Measurements from ENCODE around the gene KRT72.

DNA sequence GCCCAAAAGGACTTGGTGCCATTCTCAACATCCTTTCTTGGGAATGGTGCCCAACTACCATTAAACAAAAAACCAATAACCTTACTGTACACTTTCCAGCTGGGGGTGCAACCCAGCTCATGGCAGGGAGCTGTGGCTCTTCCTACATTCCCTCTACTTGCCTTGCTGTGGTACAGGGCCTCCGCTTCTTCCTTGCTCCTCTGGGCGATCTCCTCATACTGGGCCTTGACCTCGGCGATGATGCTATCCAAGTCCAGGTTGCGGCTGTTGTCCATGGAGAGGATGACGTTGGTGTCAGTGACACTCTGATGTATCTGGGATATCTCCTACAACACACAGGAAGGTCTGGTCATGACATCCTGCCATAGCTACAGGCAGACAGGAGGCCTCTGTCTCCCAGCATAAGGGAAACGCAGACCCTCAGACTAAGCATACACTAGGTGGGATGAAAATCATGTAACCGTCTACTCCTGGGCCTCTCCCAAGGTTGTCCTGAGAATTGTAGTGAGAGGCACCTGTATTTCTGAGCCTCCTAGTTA, 46.8 kb upstream of the KRT72 start:
- no peak for TF ChIP-seq POLR2A (IDR thresholded peaks at IDR 0.05)
- TF ChIP-seq, protein P1, sequence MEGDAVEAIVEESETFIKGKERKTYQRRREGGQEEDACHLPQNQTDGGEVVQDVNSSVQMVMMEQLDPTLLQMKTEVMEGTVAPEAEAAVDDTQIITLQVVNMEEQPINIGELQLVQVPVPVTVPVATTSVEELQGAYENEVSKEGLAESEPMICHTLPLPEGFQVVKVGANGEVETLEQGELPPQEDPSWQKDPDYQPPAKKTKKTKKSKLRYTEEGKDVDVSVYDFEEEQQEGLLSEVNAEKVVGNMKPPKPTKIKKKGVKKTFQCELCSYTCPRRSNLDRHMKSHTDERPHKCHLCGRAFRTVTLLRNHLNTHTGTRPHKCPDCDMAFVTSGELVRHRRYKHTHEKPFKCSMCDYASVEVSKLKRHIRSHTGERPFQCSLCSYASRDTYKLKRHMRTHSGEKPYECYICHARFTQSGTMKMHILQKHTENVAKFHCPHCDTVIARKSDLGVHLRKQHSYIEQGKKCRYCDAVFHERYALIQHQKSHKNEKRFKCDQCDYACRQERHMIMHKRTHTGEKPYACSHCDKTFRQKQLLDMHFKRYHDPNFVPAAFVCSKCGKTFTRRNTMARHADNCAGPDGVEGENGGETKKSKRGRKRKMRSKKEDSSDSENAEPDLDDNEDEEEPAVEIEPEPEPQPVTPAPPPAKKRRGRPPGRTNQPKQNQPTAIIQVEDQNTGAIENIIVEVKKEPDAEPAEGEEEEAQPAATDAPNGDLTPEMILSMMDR (IDR thresholded peaks at IDR 0.05), result no peak

All from breast epithelium (tissue), 3 donors.